Lower leg skin (tissue), 4 donors: Measurements from ENCODE around the gene TNNI3. TPM values are rescaled to one million over a fixed set of nuclear protein-coding genes. Genes with fewer than 3 reads are reported as not detected.

Experiments used
- DNase-seq, 2 donors: peaks; one replicate each; pipeline ENCODE4 v3.0.0-alpha.2; 2019; ENCODE audit warnings: low spot score in 2 of 2
- H3K4me3 ChIP-seq: fragments of 200-600 bp; sonication (generic); 2 replicates; pipeline ENCODE4 v1.5.1; 2017; ENCODE audit warnings: mild to moderate bottlenecking, low read depth; ENCODE audit not compliant: poor library complexity, severe bottlenecking
- POLR2A ChIP-seq, 2 donors: fragments of 450-650 bp; IDR thresholded peaks; one replicate each; pipeline ENCODE4 v1.6.1; 2016 to 2017; ENCODE audit warnings: antibody characterized with exemption in 2 of 2, mild to moderate bottlenecking in 1 of 2, moderate library complexity in 1 of 2
- WGBS, 2 donors: methylation state at CpG; one replicate each; pipeline ENCODE4 v1.1.5; 2018; 5-methylcytosine and 5-hydroxymethylcytosine counted together
- intact Hi-C: fragments of 100-400 bp; cut with DNase I; formaldehyde crosslinking; loops from one replicate; pipeline ENCODE4 v1.15.0; 2023; ENCODE audit warnings: low total_unique reads
- total RNA-seq, 4 donors: library from RNA; depleted of rRNA; stranded (reverse); fragments of >200 nt; gene quantifications; one replicate each; pipeline ENCODE4 v1.1.0, GENCODE V29; 2016
- TF ChIP-seq, protein P1 (sequence below), 3 donors: fragments of 450-650 bp; IDR thresholded peaks; one replicate each; pipeline ENCODE4 v1.5.1; 2016; ENCODE audit warnings: antibody characterized with exemption in 3 of 3, mild to moderate bottlenecking in 3 of 3, moderate library complexity in 2 of 3

Gene TNNI3
- total RNA-seq, 4 donors from 2014 or later = 1.4 to 2.8 TPM; not detected in 2

DNA sequence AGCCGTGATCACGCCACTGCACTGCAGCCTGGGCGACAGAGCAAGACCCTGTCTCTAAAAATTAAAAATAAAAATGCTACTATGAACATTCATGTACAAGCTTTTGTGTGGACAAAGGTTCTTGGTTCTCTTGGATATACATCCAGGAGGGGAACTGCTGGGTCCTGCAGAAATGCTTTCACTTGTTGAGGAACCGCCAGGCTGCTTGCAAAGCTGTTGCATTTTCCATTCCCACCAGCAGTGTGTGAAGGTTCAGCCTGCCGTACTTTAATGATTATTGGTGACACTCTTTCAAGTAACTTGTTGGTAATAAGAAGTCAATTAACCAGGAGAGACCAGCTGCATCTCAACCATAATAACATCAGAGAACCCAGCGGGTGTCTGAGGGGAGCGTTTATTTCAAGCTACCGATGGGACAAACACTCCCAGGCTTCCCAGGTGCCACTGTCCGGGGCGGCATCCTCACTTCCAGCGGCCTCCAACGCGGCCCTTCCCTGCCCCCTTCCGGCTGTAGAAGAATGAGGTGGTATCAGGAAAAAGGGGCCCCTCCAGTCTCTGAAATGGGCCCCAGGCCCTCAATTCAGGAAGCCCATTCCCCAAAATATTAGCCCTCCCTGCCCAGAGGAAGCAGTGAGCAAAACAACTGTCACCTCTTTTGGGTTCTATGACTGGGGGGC is 24.9 kb downstream of the TNNI3 start:
- 51 to 63% methylated on average over 14 of the region's 14 CpGs for WGBS, 2 donors
- DNase-seq = no peak
- TF ChIP-seq, protein P1, sequence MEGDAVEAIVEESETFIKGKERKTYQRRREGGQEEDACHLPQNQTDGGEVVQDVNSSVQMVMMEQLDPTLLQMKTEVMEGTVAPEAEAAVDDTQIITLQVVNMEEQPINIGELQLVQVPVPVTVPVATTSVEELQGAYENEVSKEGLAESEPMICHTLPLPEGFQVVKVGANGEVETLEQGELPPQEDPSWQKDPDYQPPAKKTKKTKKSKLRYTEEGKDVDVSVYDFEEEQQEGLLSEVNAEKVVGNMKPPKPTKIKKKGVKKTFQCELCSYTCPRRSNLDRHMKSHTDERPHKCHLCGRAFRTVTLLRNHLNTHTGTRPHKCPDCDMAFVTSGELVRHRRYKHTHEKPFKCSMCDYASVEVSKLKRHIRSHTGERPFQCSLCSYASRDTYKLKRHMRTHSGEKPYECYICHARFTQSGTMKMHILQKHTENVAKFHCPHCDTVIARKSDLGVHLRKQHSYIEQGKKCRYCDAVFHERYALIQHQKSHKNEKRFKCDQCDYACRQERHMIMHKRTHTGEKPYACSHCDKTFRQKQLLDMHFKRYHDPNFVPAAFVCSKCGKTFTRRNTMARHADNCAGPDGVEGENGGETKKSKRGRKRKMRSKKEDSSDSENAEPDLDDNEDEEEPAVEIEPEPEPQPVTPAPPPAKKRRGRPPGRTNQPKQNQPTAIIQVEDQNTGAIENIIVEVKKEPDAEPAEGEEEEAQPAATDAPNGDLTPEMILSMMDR (IDR thresholded peaks at IDR 0.05) = no peak
- no peak for TF ChIP-seq POLR2A (IDR thresholded peaks at IDR 0.05)
- no peak overlapping the region for H3K4me3 ChIP-seq
- intact Hi-C loops = no loop called here

DNA sequence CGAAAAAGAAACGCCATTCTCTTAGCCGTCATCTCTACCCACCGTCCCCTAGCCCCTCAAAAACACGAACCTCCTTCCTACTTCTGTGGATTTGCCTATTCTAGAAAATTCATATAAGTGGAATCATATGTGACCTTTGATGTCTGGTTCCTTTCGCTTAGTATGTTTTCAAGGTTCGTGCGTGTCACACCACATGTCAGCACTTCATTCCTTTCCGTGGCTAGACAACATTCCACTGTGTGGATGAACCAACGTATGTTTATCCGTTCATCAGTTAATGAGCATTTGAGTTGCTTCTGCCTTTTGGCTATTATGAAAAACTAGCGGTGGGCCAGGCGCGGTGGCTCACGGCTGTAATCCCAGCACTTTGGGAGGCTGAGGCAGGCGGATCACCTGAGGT is 26.1 kb downstream of the TNNI3 start:
- no peak overlapping the region for H3K4me3 ChIP-seq
- WGBS, 2 donors = 63 to 68% methylated on average over 16 of the region's 16 CpGs
- TF ChIP-seq, protein P1 (IDR thresholded peaks at IDR 0.05) = no peak
- TF ChIP-seq POLR2A (IDR thresholded peaks at IDR 0.05) = no peak
- no peak for DNase-seq
- intact Hi-C loops = no loop called here

DNA sequence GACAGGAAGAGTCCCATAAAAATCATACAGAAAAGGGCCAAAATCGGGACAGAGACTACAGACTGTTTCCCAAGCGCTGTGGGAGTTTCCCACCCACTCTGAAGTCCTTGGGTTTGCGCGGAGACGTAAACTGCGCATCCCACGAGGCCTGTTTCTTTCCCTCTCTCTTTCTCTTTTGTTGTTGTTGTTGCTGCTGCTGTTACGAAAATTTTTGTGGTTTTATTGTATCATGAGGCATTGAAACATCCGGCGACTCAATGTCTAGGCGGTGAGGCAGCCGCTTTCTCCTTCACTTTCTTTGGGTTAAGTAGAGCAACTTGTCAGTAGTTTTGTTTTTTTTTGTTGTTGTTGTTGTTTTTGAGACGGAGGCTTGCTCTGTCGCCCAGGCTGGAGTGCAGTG is 38.5 kb downstream of the TNNI3 start:
- H3K4me3 ChIP-seq = no peak overlapping the region
- DNase-seq = no peak
- intact Hi-C loops = no loop called here
- WGBS, 2 donors = 83 to 84% methylated on average over 14 of the region's 14 CpGs
- TF ChIP-seq POLR2A (IDR thresholded peaks at IDR 0.05) = no peak
- TF ChIP-seq, protein P1 (IDR thresholded peaks at IDR 0.05) = no peak

DNA sequence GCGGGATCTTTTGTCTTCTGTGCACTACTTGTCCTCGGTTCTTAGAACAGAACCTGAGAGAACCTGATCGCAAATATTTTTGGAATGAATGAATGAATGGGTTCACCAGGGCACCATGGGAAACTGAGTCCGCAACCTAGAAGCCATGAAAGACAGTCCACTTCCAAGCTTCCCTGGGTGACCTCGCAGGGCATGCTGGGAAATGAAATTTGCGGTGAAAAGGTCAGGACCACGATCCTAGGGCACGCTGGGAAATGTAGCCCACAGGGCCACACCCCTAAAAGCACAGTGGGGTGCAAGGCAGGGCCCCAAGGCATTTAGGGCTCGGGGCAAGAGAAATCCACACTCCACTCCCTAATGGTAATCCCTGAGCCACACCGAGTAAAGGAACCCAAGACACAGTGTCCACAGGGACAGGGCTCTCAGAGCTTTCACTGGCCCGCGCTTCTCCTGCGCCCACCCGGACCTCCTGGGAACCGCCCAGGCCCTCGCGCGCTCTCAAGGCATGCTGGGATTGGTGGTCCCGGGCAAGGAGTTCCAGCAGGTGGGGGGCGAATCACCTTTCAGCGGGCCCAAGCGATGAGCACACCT is 39.0 kb downstream of the TNNI3 start:
- intact Hi-C loops = no loop called here
- TF ChIP-seq, protein P1 (IDR thresholded peaks at IDR 0.05) = no peak
- no peak for TF ChIP-seq POLR2A (IDR thresholded peaks at IDR 0.05)
- WGBS, 2 donors = 22 to 24% methylated on average over 18 to 22 of the region's 22 CpGs
- peak overlapping the region; percentile 28 for H3K4me3 ChIP-seq
- DNase-seq = peak in 1 of 2 donors; percentile 55

DNA sequence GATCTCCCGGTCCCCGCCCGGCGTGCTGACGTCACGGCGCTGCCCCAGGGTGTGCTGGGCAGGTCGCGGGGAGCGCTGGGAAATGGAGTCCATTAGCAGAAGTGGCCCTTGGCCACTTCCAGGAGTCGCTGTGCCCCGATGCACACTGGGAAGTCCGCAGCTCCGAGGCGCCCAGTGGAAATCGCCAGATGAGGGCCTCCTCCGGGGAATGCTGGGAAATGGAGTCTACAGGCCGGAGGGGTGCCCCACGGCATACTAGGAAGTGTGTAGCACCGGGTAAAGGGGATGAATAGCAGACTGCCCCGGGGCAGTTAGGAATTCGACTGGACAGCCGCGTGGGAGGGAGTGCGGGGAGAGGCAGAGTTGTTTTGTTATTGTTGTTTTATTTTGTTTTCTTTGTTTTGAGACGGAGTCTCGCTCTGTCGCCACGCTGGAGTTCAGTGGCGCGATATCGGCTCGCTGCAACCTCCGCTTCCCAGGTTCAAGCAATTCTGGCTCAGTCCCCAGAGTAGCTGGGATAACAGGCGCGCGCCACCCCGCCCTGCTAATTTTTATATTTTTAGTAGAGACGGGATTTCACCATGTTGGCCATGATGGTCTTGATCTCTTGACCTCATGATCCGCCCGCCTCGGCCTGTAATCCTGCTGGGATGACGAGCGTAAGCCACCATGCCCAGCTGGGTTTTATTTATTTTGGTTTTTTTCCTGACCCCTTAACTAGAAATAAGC is 39.7 kb downstream of the TNNI3 start:
- 0 to 1% methylated on average over 34 to 42 of the region's 44 CpGs for WGBS, 2 donors
- peak; percentile 98 to 99 for DNase-seq
- TF ChIP-seq POLR2A (IDR thresholded peaks at IDR 0.05) = no peak
- TF ChIP-seq, protein P1 (IDR thresholded peaks at IDR 0.05) = no peak
- H3K4me3 ChIP-seq = peak overlapping the region; percentile 28
- intact Hi-C loops = no loop called here
